ENCODE data around the gene RDH5.

DNA sequence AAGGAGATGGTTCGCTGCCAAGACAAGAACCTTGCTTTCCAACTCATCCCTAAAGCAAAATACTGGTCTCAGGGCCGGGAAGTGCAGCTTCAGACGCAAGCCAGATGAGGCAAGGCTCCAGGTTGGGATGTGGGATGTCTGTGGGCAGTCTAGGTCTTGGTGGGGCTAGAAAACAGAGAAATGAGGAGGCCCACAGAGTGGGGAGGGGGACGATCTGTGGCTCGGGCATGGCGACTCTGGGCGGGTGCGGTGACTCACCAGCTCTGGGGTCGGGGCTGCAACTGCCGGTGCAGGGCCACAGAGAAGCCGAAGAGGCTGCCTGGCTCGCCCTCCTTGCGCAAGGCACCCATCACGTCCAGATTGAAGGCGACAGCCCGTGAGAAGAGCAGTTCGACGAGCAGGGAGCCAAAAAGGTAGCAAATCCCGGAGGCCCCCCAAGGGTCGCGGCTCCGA lies 12.9 kb upstream of the RDH5 start:
- TF ChIP-seq, protein P1, sequence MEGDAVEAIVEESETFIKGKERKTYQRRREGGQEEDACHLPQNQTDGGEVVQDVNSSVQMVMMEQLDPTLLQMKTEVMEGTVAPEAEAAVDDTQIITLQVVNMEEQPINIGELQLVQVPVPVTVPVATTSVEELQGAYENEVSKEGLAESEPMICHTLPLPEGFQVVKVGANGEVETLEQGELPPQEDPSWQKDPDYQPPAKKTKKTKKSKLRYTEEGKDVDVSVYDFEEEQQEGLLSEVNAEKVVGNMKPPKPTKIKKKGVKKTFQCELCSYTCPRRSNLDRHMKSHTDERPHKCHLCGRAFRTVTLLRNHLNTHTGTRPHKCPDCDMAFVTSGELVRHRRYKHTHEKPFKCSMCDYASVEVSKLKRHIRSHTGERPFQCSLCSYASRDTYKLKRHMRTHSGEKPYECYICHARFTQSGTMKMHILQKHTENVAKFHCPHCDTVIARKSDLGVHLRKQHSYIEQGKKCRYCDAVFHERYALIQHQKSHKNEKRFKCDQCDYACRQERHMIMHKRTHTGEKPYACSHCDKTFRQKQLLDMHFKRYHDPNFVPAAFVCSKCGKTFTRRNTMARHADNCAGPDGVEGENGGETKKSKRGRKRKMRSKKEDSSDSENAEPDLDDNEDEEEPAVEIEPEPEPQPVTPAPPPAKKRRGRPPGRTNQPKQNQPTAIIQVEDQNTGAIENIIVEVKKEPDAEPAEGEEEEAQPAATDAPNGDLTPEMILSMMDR (IDR thresholded peaks at IDR 0.05; ENCODE audit: insufficient read depth, low read length, poor library complexity, severe bottlenecking) = no peak
- TF ChIP-seq EZH2phosphoT487 (conservative IDR thresholded peaks at IDR 0.05; ENCODE audit: low read length) = no peak

Data from SU-DHL-6 (cell line).